GM19324 (cell line): ENCODE results near the gene NPAS2.

Experiments
- ATAC-seq: cut with Tn5 transposase; IDR thresholded peaks from one replicate; pipeline ENCODE4 v1.9.1; 2021; ENCODE audit warnings: mild to moderate bottlenecking, moderate library complexity; ENCODE audit not compliant: unreplicated experiment, low FRiP score

Gene NPAS2

DNA sequence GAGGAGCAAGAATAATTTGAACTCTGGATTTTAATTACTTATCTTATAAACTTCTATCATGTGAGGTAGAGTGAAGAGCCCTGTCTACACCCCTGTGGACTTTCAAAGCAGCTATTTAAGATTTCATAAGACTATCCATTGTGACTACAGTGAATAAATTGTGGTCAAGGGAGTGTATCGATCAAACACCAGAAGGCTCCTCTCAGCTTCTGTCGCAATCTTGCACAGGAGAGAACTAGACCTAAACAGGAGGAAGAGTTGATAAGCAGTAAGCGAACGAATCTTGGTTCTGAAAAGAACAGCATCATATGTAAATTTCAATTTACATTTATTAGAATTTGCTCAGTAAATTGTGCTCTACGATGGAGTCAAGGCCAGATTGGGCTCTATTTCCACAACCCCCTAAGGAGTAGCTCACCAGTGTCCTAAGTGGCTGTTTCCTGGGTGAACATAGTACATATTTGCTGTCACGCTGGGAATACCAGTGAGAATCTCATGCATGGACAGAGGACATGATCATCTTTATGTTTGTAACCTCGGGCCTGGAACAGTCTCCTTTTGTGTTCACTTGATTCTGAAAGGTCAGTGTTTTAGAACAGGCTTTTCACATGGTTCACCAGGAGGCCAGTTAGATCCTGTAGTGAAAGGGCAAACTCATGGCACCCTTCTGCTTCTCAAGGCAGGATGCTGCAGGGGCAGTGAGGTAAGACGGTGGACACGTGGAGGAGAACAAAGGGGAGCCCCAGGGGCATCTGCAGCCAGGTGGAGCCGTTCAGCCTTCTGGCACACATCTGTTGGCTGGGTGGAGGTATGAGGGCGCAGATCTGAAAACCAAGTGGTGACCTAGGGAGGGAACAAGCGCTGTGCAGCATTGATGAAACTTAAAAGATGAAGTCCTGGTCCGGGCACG is 33.3 kb downstream of the NPAS2 start:
- ATAC-seq: no peak

DNA sequence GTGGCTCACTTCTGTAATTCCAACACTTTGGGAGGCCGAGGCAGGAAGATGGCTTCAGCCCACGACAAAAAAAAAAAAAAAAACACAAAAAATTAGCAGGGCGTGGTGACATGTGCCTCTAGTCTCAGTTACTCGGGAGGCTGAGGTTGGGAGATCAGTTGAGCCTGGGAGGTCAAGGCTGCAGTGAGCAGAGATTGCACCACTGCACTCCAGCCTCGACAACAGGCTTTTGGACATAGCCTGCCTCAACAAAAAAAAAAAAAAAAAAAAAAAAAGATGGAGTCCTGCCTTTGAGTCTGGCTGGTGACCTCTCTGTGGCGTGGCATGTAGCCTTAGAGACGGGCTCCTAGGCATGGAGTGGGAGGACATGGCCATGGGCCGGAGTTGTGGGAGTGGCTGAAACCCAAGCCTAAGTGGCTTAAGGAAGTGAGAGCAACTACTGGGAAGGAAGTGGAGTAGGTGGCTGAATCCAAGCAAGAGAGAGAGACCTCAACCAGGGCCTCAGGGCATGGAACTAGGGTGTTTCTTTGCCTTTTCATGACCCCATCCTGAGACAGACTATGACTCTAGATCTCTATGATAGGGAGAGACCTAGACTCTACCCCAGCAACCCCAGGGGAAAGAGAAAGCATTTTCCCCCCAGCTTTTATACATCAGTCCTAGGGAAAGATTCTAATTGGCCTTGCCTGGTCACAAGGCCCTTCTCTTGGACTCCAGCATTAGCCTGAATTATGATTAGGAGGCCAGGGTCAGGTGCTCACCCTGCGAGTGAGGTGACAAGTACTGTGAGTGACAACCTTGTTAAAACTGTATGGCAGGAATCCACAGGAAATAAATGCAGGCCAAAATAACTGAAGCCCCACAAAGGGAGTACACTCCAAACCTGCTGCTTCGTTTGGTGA is 34.2 kb downstream of the NPAS2 start:
- no peak for ATAC-seq

DNA sequence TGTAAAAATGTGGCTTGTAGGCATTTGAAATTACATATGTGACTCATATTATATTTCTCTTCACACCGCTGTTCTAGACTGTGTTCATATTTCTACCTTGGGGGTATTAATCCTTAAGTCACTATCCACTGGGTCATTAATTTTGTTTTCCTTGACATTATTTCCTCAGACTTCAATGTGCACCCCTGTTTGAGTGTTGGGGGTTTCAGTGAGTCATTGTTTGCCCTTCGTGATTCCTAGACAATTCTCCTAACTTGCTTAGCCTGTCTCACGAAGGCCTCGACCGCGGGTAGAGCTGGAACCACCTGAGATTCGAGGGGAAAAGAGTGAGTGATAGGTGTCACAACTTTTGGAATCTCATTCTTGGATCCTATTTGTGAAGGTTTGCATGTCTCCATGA is 35.1 kb downstream of the NPAS2 start:
- no peak for ATAC-seq

GRCh38 chr2:100855606-100856005 is 35.7 kb downstream of the NPAS2 start:
- no peak for ATAC-seq

DNA sequence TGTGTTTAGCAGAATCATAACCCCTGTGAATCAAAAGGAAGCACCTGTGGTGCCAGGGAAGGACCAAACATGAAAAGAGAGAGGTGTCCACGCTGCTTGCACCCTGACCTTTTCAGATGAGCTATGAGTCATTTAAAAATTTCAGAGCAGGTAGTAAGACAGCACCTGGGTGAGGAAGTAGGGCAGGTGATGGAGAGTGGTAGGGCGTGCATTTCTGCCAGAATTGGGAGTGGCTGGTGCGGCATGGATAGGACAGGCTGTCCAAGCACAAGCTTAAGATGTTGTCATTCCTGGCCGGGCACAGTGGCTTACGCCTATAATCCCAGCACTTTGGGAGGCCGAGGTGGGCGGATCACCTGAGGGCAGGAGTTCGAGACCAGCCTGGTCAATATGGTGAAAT is 36.8 kb downstream of the NPAS2 start:
- no peak for ATAC-seq

- no peak for ATAC-seq
These were observed 37.4 kb downstream of the NPAS2 start for GRCh38 chr2:100857341-100857740.

DNA sequence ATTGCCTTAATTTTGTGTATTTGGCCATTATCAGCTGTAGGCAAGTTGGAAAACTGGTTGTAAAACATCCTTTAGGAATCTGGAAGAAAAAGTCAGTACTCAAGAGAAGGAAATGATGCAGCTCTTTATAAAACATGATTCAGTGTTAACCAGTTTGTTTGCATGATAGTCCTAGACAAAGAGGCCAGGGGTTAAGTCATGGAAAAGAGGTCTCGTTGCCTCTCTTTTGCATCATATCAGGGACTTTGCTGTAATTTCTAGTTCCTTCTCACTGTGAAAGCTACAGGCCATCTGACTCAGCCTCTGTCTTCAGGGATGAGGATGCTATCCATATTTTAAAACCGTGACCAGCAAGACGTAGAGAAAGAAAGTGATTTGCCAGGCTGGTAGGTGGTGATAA is 38.0 kb downstream of the NPAS2 start:
- ATAC-seq: no peak

GRCh38 chr2:100859902-100860301 is 40.0 kb downstream of the NPAS2 start:
- ATAC-seq: no peak

GRCh38 chr2:100861340-100861739 is 41.4 kb downstream of the NPAS2 start:
- ATAC-seq: no peak

GRCh38 chr2:100862081-100862480 is 42.1 kb downstream of the NPAS2 start:
- ATAC-seq: no peak

- no peak for ATAC-seq
These were observed 46.0 kb downstream of the NPAS2 start for GRCh38 chr2:100865816-100866460.

- no peak for ATAC-seq
These were observed 48.1 kb downstream of the NPAS2 start for GRCh38 chr2:100868083-100868482.

DNA sequence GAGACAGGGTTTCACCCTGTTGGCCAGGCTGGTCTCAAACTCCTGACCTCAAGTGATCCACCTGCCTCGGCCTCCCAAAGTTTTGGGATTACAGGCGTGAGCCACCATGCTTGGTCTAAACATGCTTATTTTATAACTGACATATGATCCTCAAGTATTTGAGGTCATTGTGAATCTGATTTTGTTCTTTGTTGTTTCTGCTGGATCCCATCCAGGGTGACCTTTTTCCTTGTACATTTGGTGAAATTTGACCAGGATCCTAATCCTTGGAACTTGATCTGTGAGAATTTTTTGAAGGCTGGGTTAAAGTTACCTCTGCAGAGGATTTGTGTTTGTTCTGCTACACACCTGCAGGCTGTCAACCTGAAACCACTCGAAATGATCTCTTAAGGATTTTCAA is 49.2 kb downstream of the NPAS2 start:
- no peak for ATAC-seq

- ATAC-seq: no peak
These were observed 51.0 kb downstream of the NPAS2 start for GRCh38 chr2:100870652-100871531.

DNA sequence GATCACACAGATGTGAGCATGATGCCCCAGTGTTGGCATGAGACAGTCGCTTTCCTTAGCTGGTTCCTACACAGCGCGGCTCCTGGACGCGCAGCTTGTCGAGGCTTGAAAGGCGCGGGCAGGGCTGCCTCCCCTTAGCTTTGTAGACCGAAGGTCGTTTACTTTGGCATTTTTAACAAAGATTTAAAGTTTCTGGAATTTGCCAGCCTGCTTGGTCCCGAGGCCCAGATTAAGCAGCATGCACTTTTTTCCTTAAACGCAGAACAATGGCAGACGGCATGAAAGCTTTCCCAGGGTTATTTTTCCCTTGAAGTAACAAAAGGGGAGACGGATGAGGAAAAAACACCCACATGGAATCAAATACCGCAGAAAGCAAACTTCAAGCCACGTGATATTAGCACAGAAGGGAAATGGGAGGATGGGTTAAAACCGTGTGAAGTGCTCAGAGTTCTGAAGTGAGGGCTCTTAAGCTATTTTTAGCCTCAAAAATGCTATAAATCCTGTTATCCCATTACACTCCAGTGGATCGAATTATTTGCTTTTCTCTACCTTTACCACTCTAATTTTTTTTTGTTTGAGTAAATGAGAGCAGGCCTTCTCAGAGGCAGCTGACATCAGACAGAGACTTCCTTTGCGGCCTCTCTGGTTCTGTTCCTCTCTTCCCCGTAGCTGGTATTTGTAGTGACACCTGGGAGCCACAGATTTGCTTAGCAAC is 55.7 kb downstream of the NPAS2 start:
- no peak for ATAC-seq

DNA sequence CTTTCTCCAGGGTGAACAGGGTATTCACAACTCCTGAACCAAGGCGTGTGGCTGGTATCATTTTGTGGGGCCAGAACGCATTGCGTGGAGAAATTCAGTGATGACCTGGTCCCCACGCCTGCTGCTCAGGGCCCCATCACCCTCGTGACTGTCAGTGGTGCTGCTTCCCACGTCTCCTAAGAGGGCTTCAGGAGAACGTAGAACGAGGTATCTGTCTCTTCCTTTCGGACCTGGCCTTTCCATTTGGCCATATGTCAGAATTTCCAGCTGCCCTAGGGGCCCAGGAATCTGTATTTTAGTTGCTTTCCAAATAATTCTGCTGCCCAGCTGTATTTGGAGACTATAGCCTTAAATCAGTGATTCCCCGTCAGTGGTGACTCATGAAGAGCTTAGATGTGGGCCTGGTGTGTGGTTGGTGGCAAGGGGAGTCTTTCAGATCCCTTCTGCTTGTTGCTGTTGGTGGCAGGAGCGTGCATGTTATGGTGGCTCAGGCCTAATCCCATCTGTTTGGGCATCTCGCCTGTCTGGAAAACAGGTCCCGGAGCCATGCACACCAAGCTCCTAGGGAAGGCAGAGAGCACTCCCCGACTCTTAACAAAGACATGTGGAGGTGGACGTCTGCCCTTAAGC is 56.4 kb downstream of the NPAS2 start:
- ATAC-seq: no peak

GRCh38 chr2:100877555-100877954 is 57.6 kb downstream of the NPAS2 start:
- ATAC-seq: no peak

DNA sequence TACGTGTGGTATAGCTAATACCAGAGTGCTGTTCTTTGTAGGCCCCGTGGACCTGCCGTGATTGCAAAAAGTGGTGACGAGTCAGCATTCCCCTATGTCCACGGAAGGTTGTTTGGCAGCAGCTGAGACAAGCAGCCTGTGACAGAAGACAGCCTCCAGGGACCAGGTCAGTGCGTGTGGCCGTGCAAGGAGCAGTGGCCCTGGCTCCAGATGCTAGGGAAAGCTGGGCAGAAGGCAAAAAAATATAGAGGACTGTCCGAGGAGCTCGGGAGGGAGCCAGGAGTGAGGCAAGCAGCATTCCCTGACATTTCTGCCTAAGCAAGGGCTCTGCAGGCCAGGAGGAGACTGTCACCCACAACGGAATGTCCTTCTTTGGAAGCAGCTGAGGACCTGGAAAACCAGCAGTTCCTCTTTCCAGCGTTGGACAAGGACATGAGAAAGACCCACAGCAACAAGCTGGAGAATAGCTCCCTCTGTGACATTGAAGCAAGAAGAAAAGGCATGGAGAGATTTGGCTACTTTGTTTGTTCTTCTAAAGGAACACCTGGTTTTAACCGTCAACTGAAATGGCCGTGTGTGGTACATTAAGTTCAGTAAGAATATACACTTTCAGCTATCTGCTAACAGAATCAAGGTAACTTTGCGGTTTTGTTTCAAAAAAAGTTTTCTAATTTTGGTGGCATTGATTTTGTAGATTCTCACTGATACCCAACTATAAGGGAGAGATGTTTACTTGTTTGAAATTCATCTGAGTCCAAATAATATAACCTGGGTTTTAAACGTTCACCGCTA is 58.3 kb downstream of the NPAS2 start:
- ATAC-seq: no peak
